GM19455 (cell line): ENCODE results near the gene CFAP99.

ENCODE experiments used
- ATAC-seq: cut with Tn5 transposase; IDR thresholded peaks from one replicate; pipeline ENCODE4 v1.9.1; 2021; ENCODE audit not compliant: unreplicated experiment

The CFAP99 gene

DNA sequence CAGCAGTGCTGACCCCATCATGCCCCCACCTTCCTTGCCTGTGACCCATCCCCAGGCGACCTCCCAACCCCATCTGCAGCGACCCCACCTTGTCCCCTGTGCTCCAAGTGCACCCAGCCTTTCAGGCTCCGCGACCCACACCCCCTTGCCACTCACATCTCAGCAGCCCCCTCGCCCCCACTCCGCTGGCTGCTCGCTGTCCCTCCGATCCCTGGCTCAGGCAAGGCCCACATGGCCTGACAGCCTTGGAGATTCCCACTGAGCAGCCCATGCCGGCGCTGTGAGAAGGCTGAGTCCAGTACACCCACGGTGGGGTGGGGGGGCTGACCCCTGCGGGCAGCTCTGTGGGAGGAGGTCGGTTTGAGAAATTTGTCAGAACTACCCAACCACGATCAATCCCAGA lies 9.4 kb upstream of the CFAP99 start:
- ATAC-seq = no peak

DNA sequence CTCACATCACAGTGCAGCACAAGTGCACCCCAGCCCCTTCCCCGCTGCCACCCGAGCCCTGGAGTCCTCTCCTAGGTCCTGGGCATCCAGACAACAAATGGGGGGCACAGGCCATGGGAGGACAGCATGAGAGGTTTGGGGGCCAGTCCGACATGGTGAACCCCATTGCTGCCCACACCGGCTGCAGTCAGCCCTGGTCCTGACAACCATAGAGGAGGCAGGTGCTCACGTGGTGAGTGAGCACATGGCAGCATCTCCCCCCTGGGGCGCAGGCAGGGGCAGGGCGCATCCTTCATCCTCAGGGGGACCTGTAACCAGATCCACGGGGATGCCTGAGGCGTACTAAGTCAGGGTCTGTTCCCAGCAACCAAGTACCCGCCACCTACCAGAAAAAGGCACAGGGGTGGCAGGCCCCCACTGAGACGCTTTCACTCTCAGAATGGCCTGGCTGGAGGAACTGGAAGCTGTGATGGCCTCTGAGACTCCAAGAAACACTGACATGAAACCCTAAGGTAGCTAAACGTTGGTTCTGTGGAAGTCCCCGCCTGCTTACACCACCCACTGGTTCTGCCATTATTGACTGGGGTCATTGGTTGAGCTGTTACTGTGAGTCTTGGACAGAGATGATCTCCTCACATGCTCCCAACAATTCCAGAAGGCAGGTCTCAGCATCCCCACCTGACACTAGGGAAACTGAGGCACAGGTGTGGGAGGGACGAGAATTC lies 6.8 kb upstream of the CFAP99 start:
- no peak for ATAC-seq

DNA sequence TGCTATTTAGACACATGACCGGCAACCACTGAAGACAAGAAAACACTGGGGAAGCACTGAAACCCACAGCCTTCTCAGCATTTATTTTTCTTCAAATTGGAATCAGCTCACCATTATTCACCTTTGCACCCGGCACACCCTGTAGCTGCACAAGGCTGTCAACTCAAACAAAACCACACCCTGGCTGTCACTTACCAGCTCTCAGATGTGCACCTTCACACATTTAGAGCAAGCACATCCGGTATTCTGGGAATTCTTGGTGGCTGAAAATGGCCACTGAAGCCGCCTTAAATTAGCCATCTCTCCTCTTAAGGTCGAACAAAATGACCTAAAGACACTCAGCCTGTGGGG lies 6.2 kb upstream of the CFAP99 start:
- peak; percentile 31 for ATAC-seq

DNA sequence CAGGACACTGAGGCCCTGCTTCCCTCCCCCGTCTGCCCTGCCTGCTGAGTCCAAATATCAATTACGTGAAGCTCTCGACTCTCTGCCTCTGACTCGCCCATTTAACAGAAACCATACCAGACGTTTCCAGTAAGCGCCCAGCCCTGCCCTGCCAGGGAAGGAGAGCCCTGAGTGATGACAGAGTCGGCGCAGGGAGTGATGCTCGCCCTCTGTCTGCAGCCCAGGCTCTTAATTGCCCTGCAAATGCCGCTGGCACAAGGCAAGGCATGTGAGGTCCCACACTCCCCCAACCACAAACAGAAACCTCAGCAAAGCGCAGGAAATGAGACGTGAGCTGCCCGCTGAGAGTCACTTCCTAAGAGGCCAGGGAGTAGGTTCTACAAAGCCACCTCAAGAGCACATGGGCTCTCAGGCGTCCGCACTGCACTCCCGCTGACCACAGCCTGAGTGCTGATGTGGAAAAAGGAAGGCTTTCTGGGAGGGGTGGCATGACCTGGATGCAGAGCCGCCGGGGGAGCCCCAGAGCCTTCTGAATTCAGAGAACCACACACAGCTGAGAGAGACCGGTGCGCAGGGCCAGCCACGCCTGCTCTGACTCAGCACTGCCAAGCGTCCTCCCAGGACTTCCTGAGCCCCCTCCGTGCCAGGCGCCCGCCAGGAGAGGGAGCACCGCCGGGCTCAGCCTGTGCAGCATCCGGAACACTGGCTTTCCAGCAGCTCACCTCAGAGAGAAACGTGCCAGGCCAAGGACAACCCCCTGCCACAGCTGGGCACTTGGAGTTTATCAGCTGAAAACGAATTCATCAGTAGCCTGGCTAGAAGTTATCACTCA lies 5.7 kb upstream of the CFAP99 start:
- peak; percentile 50 for ATAC-seq

GRCh38 chr4:2413821-2414610 lies 4.7 kb upstream of the CFAP99 start:
- no peak for ATAC-seq

GRCh38 chr4:2415213-2415612 lies 3.5 kb upstream of the CFAP99 start:
- no peak for ATAC-seq

DNA sequence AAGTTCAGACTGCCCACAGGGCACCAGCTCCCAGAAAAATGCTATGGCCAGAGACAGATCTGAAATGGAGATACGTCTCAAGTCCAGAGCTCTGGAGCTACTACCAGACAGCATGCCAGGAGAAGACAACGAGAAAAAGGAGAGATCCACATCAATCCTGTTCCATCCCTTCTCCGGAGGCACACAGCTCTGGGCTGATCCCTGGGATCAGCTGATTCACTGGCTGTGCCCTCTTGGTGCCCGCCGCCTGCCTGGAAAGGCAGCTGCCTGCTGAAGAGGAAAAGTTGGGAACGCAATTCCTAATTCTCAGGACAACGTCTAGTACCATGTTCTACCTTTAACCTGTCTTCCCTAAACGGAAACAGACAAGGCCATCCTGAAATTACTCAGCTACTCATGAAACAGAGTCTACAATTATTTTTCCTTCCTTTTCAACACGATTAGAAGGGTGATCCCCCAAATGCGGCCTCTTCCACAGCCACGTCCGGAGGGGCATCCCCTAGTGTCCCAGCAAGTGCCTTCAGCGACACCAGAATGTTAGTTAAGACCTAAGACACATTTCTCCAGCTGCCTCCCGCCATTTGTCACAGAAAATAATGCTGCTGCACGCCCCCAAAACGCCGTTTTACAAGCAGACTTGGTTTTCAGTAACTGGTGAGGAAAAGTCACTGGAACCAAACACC lies 2.7 kb upstream of the CFAP99 start:
- no peak for ATAC-seq

GRCh38 chr4:2416564-2417225 lies 2.1 kb upstream of the CFAP99 start:
- no peak for ATAC-seq

DNA sequence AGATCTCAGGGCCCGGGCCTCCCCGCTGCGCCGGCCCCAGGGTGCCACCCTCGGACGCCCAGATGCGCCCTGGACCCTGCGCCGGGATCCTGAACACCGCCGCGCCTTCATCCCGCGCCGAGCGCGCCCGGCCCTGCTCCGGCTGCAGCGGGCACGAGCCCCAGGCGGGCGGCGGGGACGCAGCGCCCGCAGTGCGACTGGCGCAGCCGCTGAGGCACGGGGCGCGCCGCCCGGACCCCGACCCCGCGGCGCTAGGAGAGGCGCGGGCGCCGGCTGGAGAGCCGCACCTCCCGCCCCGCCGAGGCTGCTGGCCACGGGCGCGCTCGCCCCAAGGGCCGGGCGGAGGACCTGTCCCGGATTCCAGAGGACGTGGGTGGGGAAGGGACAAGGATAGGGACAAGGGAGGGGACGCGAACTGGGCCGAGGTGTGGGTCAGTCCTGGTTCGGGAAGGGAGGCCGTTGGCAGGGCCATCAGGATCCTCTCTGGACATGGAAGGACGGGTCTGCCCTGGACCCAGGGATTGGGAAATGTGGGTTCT lies 1.5 kb upstream of the CFAP99 start:
- no peak for ATAC-seq

GRCh38 chr4:2417765-2418649 lies 748 bp upstream of the CFAP99 start, which contains the start of gene ZFYVE28:
TSS of gene ZFYVE28 (minus strand) at chr4:2418645. CDS start at chr4:2418323, 322 bp downstream.
- ATAC-seq = no peak

- no peak for ATAC-seq
Observed at GRCh38 chr4:2419814-2420213, 1.1 kb downstream of the CFAP99 start.

- no peak for ATAC-seq
Observed at GRCh38 chr4:2421928-2422327, 3.2 kb downstream of the CFAP99 start.

DNA sequence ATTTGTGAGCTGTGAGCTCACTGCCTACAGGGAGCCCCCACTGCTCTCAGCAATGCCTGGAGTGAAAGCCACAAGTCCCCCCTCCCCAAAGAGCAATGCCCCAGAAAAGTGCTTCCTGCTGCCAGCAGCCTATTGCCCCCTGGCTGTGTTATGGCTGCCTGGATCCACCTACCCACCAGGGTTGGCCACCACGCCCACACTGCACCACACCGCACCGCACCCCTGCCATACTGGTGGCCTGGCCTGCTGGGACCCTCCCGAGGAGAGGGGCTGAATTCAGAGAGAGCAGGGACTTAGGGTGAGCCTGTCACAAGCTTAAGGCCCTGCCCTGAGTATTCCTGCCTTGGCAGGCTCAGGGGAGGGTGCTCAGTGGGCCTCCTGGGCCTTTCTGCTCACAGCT lies 4.3 kb downstream of the CFAP99 start:
- no peak for ATAC-seq

- ATAC-seq = no peak
Observed at GRCh38 chr4:2423695-2424094, 4.9 kb downstream of the CFAP99 start.

DNA sequence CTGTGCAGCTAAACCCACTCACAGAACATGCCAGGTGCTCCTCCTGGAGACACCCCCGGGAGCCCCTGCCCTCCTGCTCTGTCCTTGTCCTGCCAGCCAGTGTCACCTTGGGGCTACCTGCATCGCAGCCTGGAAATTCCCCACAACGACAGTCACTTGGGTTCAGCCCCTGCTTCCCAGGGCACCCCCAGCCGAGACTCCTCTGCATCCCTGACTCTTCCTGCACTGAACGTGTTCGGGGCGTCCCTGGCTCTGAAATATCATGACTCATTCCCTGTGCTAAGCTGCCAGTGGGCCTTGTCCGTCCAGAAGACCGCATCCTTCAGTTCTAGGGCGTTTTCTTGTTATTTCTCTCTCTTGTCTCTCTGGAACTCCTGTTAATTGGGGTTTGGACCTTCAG lies 5.8 kb downstream of the CFAP99 start:
- ATAC-seq = no peak

DNA sequence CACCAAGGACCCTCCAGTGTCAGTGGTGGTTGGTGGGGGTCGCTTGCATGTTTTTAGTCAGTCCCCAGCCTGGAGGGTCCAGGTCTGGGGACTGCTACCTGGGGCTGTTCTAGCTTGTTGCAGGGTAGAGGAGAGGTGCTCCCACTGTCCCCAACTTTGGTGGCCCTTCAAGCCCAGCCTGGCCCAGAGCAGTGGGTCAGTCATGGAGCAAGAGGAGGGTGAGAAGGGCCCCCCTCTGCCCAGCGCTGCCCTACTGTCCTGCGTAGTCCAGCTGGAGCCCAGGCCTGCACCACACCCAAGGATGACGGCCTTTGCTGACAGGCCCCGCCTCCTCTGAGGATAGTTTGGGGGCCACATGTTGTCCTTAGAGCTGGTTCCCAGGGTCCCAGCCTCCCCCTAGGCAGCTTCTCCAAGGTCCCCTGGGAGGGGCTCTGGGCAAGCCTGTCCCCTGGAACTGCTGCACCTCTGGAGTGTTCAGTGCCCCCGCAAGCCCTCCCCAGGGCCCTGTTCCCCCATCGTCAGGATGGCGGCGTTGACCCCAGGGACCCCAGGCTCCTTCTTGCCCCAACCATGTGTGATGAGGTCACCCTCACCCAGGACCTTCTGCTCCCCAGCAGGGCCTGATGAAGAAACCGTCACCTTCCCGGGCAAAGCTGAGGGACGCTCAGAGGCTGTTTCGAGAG lies 6.8 kb downstream of the CFAP99 start:
- ATAC-seq = no peak

DNA sequence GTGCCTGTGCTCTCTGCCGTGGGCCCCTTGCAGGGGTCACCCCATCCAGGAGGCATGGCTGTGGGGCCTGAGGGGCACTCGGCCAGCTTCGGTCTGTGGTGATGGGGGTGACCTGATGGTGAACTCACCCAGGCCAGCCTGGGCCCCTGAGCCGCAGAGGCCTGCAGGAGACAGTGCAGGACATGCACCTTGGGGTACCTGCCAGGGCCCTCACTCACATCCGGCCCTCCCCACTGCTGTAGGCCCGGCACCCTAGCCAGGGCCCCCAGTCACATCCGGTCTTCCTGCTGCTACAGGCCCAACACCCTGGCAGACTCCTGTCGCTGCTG lies 7.3 kb downstream of the CFAP99 start:
- no peak for ATAC-seq

DNA sequence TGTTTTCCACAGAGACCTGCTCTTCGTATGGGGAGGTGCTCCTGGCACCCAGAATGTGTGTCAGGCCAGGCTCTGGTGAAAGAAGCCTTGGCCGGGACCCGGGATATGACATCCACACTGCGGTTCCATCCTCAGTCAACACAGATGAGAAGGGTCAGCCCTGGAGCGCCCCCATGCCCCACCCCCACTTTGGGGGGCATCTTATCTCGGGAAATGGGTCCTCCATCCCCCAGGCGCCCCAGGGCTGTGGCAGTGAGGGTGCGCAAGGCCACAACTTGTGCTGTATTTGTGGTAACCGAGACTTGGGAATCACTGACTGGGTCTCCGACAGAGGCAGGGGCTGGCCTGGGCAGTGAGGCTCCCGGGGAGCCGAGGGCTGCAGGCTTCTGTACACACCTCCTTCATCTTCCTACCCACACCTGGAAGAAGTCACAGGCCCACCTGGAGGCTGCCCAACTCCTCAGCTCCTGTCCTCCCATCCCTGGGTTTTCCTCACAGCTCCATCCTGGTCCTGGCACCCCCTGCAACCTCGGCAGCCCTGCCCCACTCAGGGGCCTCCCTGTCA lies 8.0 kb downstream of the CFAP99 start:
- no peak for ATAC-seq
